Endothelial cell (in vitro differentiated cells): ENCODE data around the gene TBC1D23. TPM values are rescaled to one million over a fixed set of nuclear protein-coding genes. Genes with fewer than 3 reads are reported as not detected.
"Not testable (repeated sequence)": the region's sequence is repeated elsewhere in the genome, so short reads cannot be mapped to it uniquely, and the experiment has no call there.

Experiments used
- DNase-seq: peaks from one replicate; pipeline ENCODE4 v3.0.0; 2021; ENCODE audit warnings: low spot score
- H3K27ac Mint-ChIP-seq: one replicate; pipeline ENCODE4 v1.8.0; 2021; ENCODE audit warnings: mixed read lengths, inconsistent platforms; ENCODE audit not compliant: unreplicated experiment
- H3K27me3 Mint-ChIP-seq: one replicate; pipeline ENCODE4 v1.8.0; 2021; ENCODE audit warnings: mild to moderate bottlenecking, moderate library complexity, mixed read lengths, inconsistent platforms; ENCODE audit not compliant: unreplicated experiment
- H3K36me3 Mint-ChIP-seq: one replicate; pipeline ENCODE4 v1.8.0; 2021; ENCODE audit warnings: mild to moderate bottlenecking, low read depth, mixed read lengths, inconsistent platforms; ENCODE audit not compliant: unreplicated experiment
- H3K4me1 Mint-ChIP-seq: one replicate; pipeline ENCODE4 v1.8.0; 2021; ENCODE audit warnings: mild to moderate bottlenecking, mixed read lengths, inconsistent platforms; ENCODE audit not compliant: unreplicated experiment
- H3K4me3 Mint-ChIP-seq: one replicate; pipeline ENCODE4 v1.8.0; 2021; ENCODE audit warnings: mild to moderate bottlenecking, mixed read lengths, inconsistent platforms; ENCODE audit not compliant: unreplicated experiment
- H3K9me3 Mint-ChIP-seq: one replicate; pipeline ENCODE4 v1.8.0; 2021; ENCODE audit warnings: mixed read lengths, inconsistent platforms; ENCODE audit not compliant: unreplicated experiment
- CTCF ChIP-seq: fragments of 200-600 bp; sonication (generic); IDR thresholded peaks from one replicate; pipeline ENCODE4 v1.5.0; 2021; ENCODE audit warnings: antibody characterized with exemption; ENCODE audit not compliant: unreplicated experiment
- total RNA-seq: library from RNA; stranded (reverse); fragmentation: NEBNext Ultra II Directional; extraction: Animal tissue kit (Norgen Biotek cat#: 25700); gene quantifications from one replicate; pipeline ENCODE4 v1.2.1, GENCODE V29; 2021; ENCODE audit not compliant: unreplicated experiment

The TBC1D23 gene
- total RNA-seq, 1 donor from 2014 or later, result 31.2 TPM

GRCh38 chr3:100228247-100228646 is 32.5 kb upstream of the TBC1D23 start:
- no peak overlapping the region for H3K27ac Mint-ChIP-seq
- no peak for TF ChIP-seq CTCF
- H3K36me3 Mint-ChIP-seq, result no peaks in the 10 kb centered on the region
- no peak overlapping the region for H3K4me3 Mint-ChIP-seq
- no peaks in the 10 kb centered on the region for H3K4me1 Mint-ChIP-seq
- DNase-seq, result no peak
- no peaks in the 10 kb centered on the region for H3K27me3 Mint-ChIP-seq
- H3K9me3 Mint-ChIP-seq, result no peaks in the 10 kb centered on the region

GRCh38 chr3:100229188-100229587 is 31.6 kb upstream of the TBC1D23 start:
- not testable (repeated sequence) for DNase-seq, H3K27me3 Mint-ChIP-seq, H3K9me3 Mint-ChIP-seq, H3K36me3 Mint-ChIP-seq, H3K4me3 Mint-ChIP-seq, H3K4me1 Mint-ChIP-seq, H3K27ac Mint-ChIP-seq

- no peak for DNase-seq
- Mint-ChIP-seq H3K36me3 (no peaks in the 10 kb centered on the region), H3K4me3 (no peak overlapping the region), H3K27me3 (no peaks in the 10 kb centered on the region), H3K27ac (no peak overlapping the region), H3K9me3 (no peaks in the 10 kb centered on the region), H3K4me1 (no peaks in the 10 kb centered on the region)
- TF ChIP-seq CTCF, result no peak
Measured at GRCh38 chr3:100230710-100231109, 30.1 kb upstream of the TBC1D23 start.

GRCh38 chr3:100231668-100232067 is 29.1 kb upstream of the TBC1D23 start:
- TF ChIP-seq CTCF, result no peak
- DNase-seq, result no peak
- no peaks in the 10 kb centered on the region for H3K36me3 Mint-ChIP-seq
- no peak overlapping the region for H3K27ac Mint-ChIP-seq
- no peak overlapping the region for H3K4me3 Mint-ChIP-seq
- H3K4me1 Mint-ChIP-seq, result no peaks in the 10 kb centered on the region
- no peaks in the 10 kb centered on the region for H3K27me3 Mint-ChIP-seq
- no peaks in the 10 kb centered on the region for H3K9me3 Mint-ChIP-seq

GRCh38 chr3:100234364-100234763 is 26.4 kb upstream of the TBC1D23 start:
- no peaks in the 10 kb centered on the region for H3K27me3 Mint-ChIP-seq

More at GRCh38 chr3:100234364-100234763, 26.4 kb upstream of the TBC1D23 start:
- Mint-ChIP-seq H3K4me3 (no peak overlapping the region), H3K4me1 (no peaks in the 10 kb centered on the region), H3K36me3 (no peaks in the 10 kb centered on the region), H3K27ac (no peak overlapping the region), H3K9me3 (no peaks in the 10 kb centered on the region)
- no peak for TF ChIP-seq CTCF
- DNase-seq, result no peak
